ENCODE results near the gene FAM83C. TPM values are rescaled to one million over a fixed set of nuclear protein-coding genes. Genes with fewer than 3 reads are reported as not detected.

FAM83C gene
- total RNA-seq, 1 experiment from 2014 or later = not detected

- peak; percentile 93 for DNase-seq (ENCODE audit: low read depth)
These were observed 54.7 kb downstream of the FAM83C start for GRCh38 chr20:35237486-35237885.

- DNase-seq (ENCODE audit: low read depth) = peak; percentile 63
These were observed 56.3 kb downstream of the FAM83C start for GRCh38 chr20:35235881-35236280.

Other genes with a start within 250 kb of the FAM83C start
- 44.9 and 49.5 TPM in 2 replicates for gene TRPC4AP, start 199.6 kb downstream of the FAM83C start, total RNA-seq (2014; rRNA removed; shearing (Covaris generic))
- gene EDEM2, start 145.1 kb downstream of the FAM83C start, total RNA-seq (2014; rRNA removed; shearing (Covaris generic)) = 53.1 and 61.4 TPM in 2 replicates
- 47.8 and 62.2 TPM in 2 replicates for gene PROCR, start 120.4 kb downstream of the FAM83C start, total RNA-seq (2014; rRNA removed; shearing (Covaris generic))
- gene MMP24, start 65.7 kb downstream of the FAM83C start, total RNA-seq (2014; rRNA removed; shearing (Covaris generic)) = 0.59 and 0.96 TPM in 2 replicates
- 12.8 and 19.1 TPM in 2 replicates for gene MMP24OS, start 14.3 kb downstream of the FAM83C start, total RNA-seq (2014; rRNA removed; shearing (Covaris generic))
- 434 and 435 TPM in 2 replicates for gene EIF6, start 7.7 kb downstream of the FAM83C start, total RNA-seq (2014; rRNA removed; shearing (Covaris generic))
- gene UQCC1, start 119.5 kb upstream of the FAM83C start, total RNA-seq (2014; rRNA removed; shearing (Covaris generic)) = 36.5 and 42.9 TPM in 2 replicates
- 1.8 and 2.2 TPM in 2 replicates for gene GDF5, start 145.8 kb upstream of the FAM83C start, total RNA-seq (2014; rRNA removed; shearing (Covaris generic))
- gene CEP250, start 163.2 kb upstream of the FAM83C start, total RNA-seq (2014; rRNA removed; shearing (Covaris generic)) = 25.5 and 49.8 TPM in 2 replicates
- gene C20orf173, start 237.2 kb upstream of the FAM83C start, total RNA-seq (2014; rRNA removed; shearing (Covaris generic)) = not detected in 2 replicates
- 570 and 706 TPM in 2 replicates for gene ERGIC3, start 249.7 kb upstream of the FAM83C start, total RNA-seq (2014; rRNA removed; shearing (Covaris generic))

Data from RPMI7951 (cell line).